DOHH2 (cell line): Measurements from ENCODE around the gene PPL.
"Not testable (repeated sequence)": the region's sequence is repeated elsewhere in the genome, so short reads cannot be mapped to it uniquely, and the experiment has no call there.

Source experiments
- EZH2phosphoT487 ChIP-seq: fragments of 200-600 bp; sonication (generic); IDR thresholded peaks from 2 replicates; pipeline ENCODE4 v1.6.1; 2017; ENCODE audit warnings: borderline replicate concordance, mild to moderate bottlenecking, antibody characterized with exemption, low read length, moderate library complexity, mixed read lengths
- TF ChIP-seq, protein P1 (sequence below): fragments of 200-600 bp; sonication (generic); IDR thresholded peaks from one replicate; pipeline ENCODE4 v1.5.1; 2014; ENCODE audit warnings: antibody characterized with exemption, mild to moderate bottlenecking, low read depth, low read length; ENCODE audit not compliant: poor library complexity, severe bottlenecking

DNA sequence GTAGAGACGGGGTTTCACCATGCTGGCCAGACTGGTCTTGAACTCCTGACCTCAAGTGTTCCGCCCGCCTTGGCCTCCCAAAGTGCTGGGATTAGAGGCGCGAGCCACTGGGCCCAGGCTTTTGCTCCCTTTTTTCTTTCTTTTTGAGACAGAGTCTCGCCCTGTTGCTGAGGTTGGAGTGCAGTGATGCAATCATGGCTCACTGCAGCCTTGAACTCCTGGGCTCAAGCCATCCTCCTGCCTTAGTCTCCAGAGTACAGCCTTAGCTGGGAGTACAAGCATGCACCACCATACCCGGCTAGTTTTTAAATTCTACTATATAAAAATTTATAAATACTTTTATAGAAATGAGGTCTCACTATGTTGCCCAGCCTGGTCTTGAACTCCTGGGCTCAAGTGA, 26.6 kb upstream of the PPL start:
- TF ChIP-seq, protein P1, sequence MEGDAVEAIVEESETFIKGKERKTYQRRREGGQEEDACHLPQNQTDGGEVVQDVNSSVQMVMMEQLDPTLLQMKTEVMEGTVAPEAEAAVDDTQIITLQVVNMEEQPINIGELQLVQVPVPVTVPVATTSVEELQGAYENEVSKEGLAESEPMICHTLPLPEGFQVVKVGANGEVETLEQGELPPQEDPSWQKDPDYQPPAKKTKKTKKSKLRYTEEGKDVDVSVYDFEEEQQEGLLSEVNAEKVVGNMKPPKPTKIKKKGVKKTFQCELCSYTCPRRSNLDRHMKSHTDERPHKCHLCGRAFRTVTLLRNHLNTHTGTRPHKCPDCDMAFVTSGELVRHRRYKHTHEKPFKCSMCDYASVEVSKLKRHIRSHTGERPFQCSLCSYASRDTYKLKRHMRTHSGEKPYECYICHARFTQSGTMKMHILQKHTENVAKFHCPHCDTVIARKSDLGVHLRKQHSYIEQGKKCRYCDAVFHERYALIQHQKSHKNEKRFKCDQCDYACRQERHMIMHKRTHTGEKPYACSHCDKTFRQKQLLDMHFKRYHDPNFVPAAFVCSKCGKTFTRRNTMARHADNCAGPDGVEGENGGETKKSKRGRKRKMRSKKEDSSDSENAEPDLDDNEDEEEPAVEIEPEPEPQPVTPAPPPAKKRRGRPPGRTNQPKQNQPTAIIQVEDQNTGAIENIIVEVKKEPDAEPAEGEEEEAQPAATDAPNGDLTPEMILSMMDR, result not testable (repeated sequence)
- not testable (repeated sequence) for TF ChIP-seq EZH2phosphoT487
